Kidney (tissue), 22 donors: ENCODE measurements around the gene TEFM. TPM values are rescaled to one million over a fixed set of nuclear protein-coding genes. Genes with fewer than 3 reads are reported as not detected.

ENCODE experiments used
- DNase-seq, 5 donors: peaks; one replicate each; pipeline ENCODE4 v3.0.0-alpha.2; 2013 to 2020
- FAIRE-seq: peaks from 2 replicates; lab custom pipeline; 2012; peaks lifted over from hg19 to GRCh38; lab: Jason Lieb, UNC
- H3K27ac ChIP-seq, 2 donors: one replicate each; pipeline ENCODE4 v1.7.0; 2013; ENCODE audit warnings: low read depth in 2 of 2, low read length in 2 of 2, inconsistent platforms in 1 of 2
- H3K27me3 ChIP-seq: one replicate; pipeline ENCODE4 v1.7.1; 2013; ENCODE audit warnings: low read length, inconsistent platforms; ENCODE audit not compliant: control insufficient read depth, insufficient read depth
- H3K36me3 ChIP-seq, 3 donors: one replicate each; pipeline versions ENCODE4 v1.7.0 to v1.7.1; 2013; ENCODE audit warnings: low read length in 3 of 3, control low read depth in 1 of 3, inconsistent platforms in 1 of 3; ENCODE audit not compliant: insufficient read depth in 3 of 3, control insufficient read depth in 2 of 3
- H3K4me1 ChIP-seq, 3 donors: one replicate each; pipeline versions ENCODE4 v1.7.0 to v1.7.1; 2013; ENCODE audit warnings: low read length in 3 of 3, inconsistent platforms in 1 of 3, low read depth in 1 of 3; ENCODE audit not compliant: control insufficient read depth in 2 of 3, insufficient read depth in 2 of 3
- H3K4me3 ChIP-seq, 3 donors: one replicate each; pipeline versions ENCODE4 v1.7.0 to v1.8.1; 2013; ENCODE audit warnings: low read length in 3 of 3, control low read depth in 1 of 3, inconsistent platforms in 1 of 3
- H3K9ac ChIP-seq, 3 donors: one replicate each; pipeline versions ENCODE4 v1.7.0 to v1.7.1; 2013; ENCODE audit warnings: low read length in 3 of 3, control low read depth in 1 of 3, inconsistent platforms in 1 of 3
- H3K9me3 ChIP-seq, 3 donors: one replicate each; pipeline versions ENCODE4 v1.7.0 to v1.7.1; 2013; ENCODE audit warnings: low read length in 3 of 3, control low read depth in 1 of 3, inconsistent platforms in 1 of 3; ENCODE audit not compliant: control insufficient read depth in 2 of 3, insufficient read depth in 1 of 3
- intact Hi-C: fragments of 100-400 bp; cut with DNase I; formaldehyde crosslinking; loops from one replicate; pipeline ENCODE4 v1.11.1; 2022
- long read RNA-seq, 10 donors: library from polyadenylated mRNA in 1 of 10; unstranded in 1 of 10; transcript quantifications; one replicate each; pipeline ENCODE4 v2.0.0 and lab custom pipeline, GENCODE V29; 2021 to 2026
- polyA plus RNA-seq: library from polyadenylated mRNA; stranded (reverse); fragments of 350-450 nt; fragmentation: Illumina TruSeq; extraction: RNeasy Lipid Tissue Mini Kit (QIAGEN cat#74804); gene quantifications from one replicate; pipeline ENCODE4 v1.2.3, GENCODE V29; 2014; ENCODE audit warnings: low read depth, low replicate concordance; ENCODE audit not compliant: insufficient read depth
- total RNA-seq: library from RNA; stranded (reverse); fragmentation: NEBNext Ultra II Directional; extraction: Animal tissue kit (Norgen Biotek cat#: 25700); gene quantifications from one replicate; pipeline ENCODE4 v1.2.1, GENCODE V29; 2021
- TF ChIP-seq, protein P1 (sequence below): IDR thresholded peaks from 3 replicates; pipeline ENCODE4 v1.5.1; 2012; ENCODE audit warnings: mild to moderate bottlenecking, moderate library complexity, borderline replicate concordance; ENCODE audit not compliant: insufficient read depth; ENCODE audit errors: extremely low read depth
- donor health status: control.
- donor health status: control.
- donor health status: control.
- donor health status: control.
- donor health status: control.
- donor health status: DM: yes; HTN: yes; CAD: no.
- donor health status: Normal renal cell carcinoma (clear cell type).

Gene TEFM, protein sequence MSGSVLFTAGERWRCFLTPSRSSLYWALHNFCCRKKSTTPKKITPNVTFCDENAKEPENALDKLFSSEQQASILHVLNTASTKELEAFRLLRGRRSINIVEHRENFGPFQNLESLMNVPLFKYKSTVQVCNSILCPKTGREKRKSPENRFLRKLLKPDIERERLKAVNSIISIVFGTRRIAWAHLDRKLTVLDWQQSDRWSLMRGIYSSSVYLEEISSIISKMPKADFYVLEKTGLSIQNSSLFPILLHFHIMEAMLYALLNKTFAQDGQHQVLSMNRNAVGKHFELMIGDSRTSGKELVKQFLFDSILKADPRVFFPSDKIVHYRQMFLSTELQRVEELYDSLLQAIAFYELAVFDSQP
- total RNA-seq (14.0 TPM), polyA plus RNA-seq (14.3 TPM)
- long read RNA-seq, donor 1, partial matches to known transcripts: 0 of 2 reads
- long read RNA-seq, donor 1, other reads (novel, unspliced or antisense): 0 of 2 reads
- long read RNA-seq, donor 2, transcript TEFM-205 (4 exons, 1,891 nt): major isoform, 5 of 7 reads
- long read RNA-seq, donor 2, partial matches to known transcripts: 0 of 7 reads
- long read RNA-seq, donor 2, other reads (novel, unspliced or antisense): 0 of 7 reads
- long read RNA-seq, donor 3, partial matches to known transcripts: 0 of 5 reads
- long read RNA-seq, donor 3, other reads (novel, unspliced or antisense): 0 of 5 reads
- long read RNA-seq, donor 4, partial matches to known transcripts: 0 of 1 reads
- long read RNA-seq, donor 4, other reads (novel, unspliced or antisense): 0 of 1 reads
- long read RNA-seq, donor 5, partial matches to known transcripts: 0 of 1 reads
- long read RNA-seq, donor 5, other reads (novel, unspliced or antisense): 0 of 1 reads
- long read RNA-seq, donor 6, transcript TEFM-205 (4 exons, 1,891 nt): major isoform, 5 of 13 reads
- long read RNA-seq, donor 6, partial matches to known transcripts: 7 of 13 reads
- long read RNA-seq, donor 6, other reads (novel, unspliced or antisense): 0 of 13 reads
- long read RNA-seq, donor 7, partial matches to known transcripts: 0 of 5 reads
- long read RNA-seq, donor 7, other reads (novel, unspliced or antisense): 3 of 5 reads
- long read RNA-seq, donor 8, partial matches to known transcripts: 0 of 6 reads
- long read RNA-seq, donor 8, other reads (novel, unspliced or antisense): 0 of 6 reads
- long read RNA-seq, donor 9, partial matches to known transcripts: 0 of 2 reads
- long read RNA-seq, donor 9, other reads (novel, unspliced or antisense): 0 of 2 reads
- long read RNA-seq, donor 10, partial matches to known transcripts: 0 of 4 reads
- long read RNA-seq, donor 10, other reads (novel, unspliced or antisense): 0 of 4 reads

DNA sequence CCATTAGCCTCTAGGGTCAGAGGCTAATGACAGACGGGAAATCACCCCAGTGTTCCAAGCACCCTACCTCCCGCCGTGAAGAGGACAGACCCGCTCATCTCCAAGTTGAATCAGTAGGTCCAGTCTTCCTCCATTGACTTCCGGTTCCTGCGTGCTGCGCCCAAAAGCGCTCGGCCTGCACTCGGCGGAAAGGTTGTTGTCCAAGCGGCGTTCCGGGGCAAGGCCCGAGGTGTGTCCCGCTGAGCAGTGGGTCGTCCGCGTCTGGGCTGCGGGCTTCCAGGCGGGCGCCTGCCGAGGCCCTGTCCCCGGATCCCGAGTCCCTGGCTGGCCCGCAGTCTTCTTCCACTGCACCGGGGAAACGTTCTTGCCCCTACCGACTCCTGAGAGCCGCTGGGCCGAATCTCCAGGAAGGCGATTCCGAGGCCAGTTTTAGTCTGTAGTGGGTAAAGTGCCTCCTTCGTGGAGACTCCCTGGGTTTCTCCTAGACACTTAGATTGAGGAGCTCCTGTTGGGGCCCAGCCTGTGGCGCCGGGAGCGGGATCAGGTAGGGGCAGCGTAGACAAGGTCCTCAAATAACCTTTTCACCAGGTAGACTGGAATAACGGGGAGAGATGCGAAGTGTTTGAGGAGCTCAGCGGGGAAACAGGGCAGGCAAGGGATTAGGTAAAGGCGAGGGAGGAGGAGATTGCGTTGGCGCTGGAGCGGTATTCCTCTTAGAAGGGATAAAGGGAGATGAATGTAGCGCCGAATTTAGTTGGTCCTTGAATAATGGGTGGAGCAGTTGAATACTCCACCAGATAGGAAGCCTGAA lies at the start of gene TEFM:
TSS of gene TEFM (minus strand) at position 138 of the 811 bp plus-strand sequence. CDS start at position 98, 40 bp downstream.
- peak; percentile 94 to 97 (median 95) for DNase-seq
- Histone ChIP-seq H3K27ac (peak within 1 kb of the TSS; percentile 20 to 49), H3K27me3 (no peaks in the 10 kb centered on the region), H3K36me3 (peaks cover 3 to 5% (median 4%) of the 10 kb centered on the region in 3 donors), H3K9me3 (no peaks in the 10 kb centered on the region), H3K4me3 (peak within 1 kb of the TSS; percentile 81 to 99 (median 97)), H3K9ac (peak within 1 kb of the TSS; percentile 90 to 98 (median 97)), H3K4me1 (peaks cover 0 to 3% (median 0%) of the 10 kb centered on the region in 3 donors)
- no peak for FAIRE-seq
- TF ChIP-seq, protein P1, sequence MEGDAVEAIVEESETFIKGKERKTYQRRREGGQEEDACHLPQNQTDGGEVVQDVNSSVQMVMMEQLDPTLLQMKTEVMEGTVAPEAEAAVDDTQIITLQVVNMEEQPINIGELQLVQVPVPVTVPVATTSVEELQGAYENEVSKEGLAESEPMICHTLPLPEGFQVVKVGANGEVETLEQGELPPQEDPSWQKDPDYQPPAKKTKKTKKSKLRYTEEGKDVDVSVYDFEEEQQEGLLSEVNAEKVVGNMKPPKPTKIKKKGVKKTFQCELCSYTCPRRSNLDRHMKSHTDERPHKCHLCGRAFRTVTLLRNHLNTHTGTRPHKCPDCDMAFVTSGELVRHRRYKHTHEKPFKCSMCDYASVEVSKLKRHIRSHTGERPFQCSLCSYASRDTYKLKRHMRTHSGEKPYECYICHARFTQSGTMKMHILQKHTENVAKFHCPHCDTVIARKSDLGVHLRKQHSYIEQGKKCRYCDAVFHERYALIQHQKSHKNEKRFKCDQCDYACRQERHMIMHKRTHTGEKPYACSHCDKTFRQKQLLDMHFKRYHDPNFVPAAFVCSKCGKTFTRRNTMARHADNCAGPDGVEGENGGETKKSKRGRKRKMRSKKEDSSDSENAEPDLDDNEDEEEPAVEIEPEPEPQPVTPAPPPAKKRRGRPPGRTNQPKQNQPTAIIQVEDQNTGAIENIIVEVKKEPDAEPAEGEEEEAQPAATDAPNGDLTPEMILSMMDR: no peak
- intact Hi-C loops: no loop called here

DNA sequence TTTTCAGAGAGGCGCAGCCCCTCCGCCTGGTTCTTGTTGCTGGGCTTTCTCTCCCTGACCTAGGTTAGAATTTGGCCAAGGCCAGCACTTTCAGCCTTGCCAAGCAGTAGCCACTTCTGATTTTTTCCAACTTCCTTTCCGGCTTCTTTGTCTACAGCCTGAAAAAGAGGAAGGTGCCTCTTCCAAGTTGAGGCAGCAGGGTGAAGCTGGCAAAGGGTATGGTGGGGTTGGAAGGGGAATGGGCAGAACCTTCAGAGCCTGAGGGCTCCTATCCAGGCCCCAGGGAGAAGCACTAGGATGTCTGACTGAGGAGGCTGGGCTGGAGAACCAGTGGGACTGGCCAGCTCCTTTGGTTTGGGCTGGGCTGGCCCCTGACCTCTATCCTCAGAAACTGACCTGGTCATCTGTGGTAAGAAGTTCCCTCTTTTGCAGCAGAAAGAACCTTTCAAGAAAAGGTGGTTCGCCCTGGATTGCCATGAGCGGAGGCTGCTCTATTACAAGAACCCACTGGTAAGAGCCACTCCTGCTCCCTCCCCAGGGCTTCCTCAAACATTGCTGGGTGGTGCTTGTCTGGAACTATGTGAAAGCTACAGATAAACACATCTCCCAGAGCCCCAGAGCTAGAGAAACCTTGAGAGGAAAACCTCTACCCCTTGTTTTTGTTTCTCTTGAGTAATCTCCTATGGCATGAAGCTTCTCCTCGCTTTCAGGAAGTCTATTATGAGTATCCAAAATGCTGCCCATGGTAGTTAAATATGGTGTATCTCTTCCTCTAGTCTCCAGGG lies 48.2 kb upstream of the TEFM start:
- FAIRE-seq (no peak), DNase-seq (peak in 1 of 5 donors; percentile 63)
- Histone ChIP-seq H3K27me3 (no peaks in the 10 kb centered on the region), H3K9ac (no peak overlapping the region), H3K4me3 (no peak overlapping the region), H3K9me3 (no peaks in the 10 kb centered on the region), H3K36me3 (no peaks in the 10 kb centered on the region), H3K27ac (peak overlapping the region in 1 of 2 donors; percentile 28), H3K4me1 (peaks cover 0 to 16% (median 0%) of the 10 kb centered on the region in 3 donors)
- TF ChIP-seq, protein P1: no peak
- intact Hi-C loops: no loop called here
